ENCODE measurements around the gene ZNRF1. TPM values are rescaled to one million over a fixed set of nuclear protein-coding genes. Genes with fewer than 3 reads are reported as not detected.
A peak's percentile ranks its signal among the peaks of the same experiment; 100 is the strongest.

Gene ZNRF1
- total RNA-seq, 2 experiments from 2014 or later: 40.9 to 45.6 TPM

DNA sequence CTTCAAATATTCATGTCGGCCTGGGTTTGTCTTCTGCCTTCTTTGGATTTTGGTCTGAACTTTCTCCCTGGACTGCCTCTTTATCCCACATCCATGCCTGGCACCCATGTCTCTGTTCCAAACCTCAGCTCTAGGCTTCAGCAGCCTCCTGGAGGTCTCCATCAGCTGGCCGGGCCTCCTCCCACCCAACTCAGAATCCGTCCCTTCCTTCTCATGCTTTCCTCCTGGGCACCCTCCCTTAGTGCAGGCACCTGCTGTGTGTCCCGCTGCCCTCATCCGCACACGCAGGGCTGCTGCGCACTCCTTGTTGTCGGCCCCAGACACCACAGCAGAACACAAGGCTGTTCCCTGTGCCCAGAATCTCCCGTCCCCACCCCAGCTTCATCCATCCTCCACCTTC, 103.8 kb downstream of the ZNRF1 start:
- no peak overlapping the region for H3K27ac Mint-ChIP-seq
- H3K9me3 Mint-ChIP-seq: peaks cover 2% of the 10 kb centered on the region
- H3K27me3 Mint-ChIP-seq: no peaks in the 10 kb centered on the region
- H3K36me3 Mint-ChIP-seq: peaks cover 17% of the 10 kb centered on the region
- CTCF ChIA-PET: interaction anchor here (2.1 kb wide), 1 partner anchor 104 kb away, joined by 7 read pairs; the partner anchor contains the start of gene ZNRF1
- intact Hi-C loops (cut with micrococcal nuclease): no loop called here
- H3K4me1 Mint-ChIP-seq (ENCODE audit: low read depth): peaks cover 62% of the 10 kb centered on the region
- no peak overlapping the region for H3K4me3 Mint-ChIP-seq
- POLR2A ChIA-PET: no interaction called here
- DNase-seq: no peak

DNA sequence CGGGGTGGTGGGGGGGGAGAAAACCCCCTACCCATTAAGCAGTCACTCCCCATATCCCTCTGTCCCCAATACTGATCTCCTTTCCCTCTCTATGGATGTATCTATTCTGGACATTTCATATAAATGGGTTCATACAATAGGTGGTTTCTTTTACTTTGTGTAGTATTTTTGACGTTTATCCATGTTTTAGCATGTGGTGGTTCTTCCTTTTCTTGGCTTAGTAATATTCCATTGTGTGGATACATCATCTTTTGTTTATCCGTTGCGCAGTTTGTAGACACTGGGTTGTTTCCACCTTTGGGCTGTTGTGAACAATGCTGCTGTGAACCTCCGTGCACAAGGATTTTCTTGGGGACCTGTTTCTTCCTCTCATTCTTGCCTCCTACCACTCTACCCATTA, 105.2 kb downstream of the ZNRF1 start:
- CTCF ChIA-PET: no interaction called here
- no peaks in the 10 kb centered on the region for H3K27me3 Mint-ChIP-seq
- intact Hi-C loops (cut with micrococcal nuclease): no loop called here
- peaks cover 59% of the 10 kb centered on the region for H3K4me1 Mint-ChIP-seq (ENCODE audit: low read depth)
- DNase-seq: no peak
- peaks cover 25% of the 10 kb centered on the region for H3K36me3 Mint-ChIP-seq
- H3K4me3 Mint-ChIP-seq: no peak overlapping the region
- POLR2A ChIA-PET: interaction anchor here (0.6 kb wide), 1 partner anchor 38 kb away, joined by 3 read pairs; no protein-coding TSS in a partner anchor
- H3K27ac Mint-ChIP-seq: no peak overlapping the region
- H3K9me3 Mint-ChIP-seq: peaks cover 2% of the 10 kb centered on the region

DNA sequence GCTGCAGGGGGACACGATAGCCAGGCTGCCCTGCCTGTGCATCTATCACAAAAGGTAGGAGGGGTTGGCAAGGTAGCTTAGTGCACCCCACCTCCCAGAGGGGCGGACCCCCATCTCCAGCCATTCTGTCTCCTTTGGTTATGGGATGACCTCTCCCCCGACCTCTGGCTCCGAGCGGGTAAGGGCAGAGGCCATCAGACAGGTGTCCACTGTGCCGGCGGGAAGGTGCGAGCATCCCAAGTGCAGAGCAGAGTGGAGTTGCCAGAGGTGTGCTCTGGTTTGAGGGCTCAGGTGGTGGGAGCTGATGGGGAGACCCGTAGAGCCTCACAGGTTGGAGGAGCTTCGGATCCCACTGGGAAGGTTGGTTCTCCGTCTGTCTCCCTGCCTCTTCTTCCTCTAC, 106.0 kb downstream of the ZNRF1 start:
- ChIA-PET POLR2A (interaction anchor here (1.9 kb wide), 1 partner anchor 93 kb away, joined by 4 read pairs; no protein-coding TSS in a partner anchor), CTCF (no interaction called here)
- Mint-ChIP-seq H3K9me3 (peaks cover 2% of the 10 kb centered on the region), H3K36me3 (peaks cover 26% of the 10 kb centered on the region), H3K27ac (no peak overlapping the region), H3K27me3 (no peaks in the 10 kb centered on the region), H3K4me3 (no peak overlapping the region), H3K4me1 (ENCODE audit: low read depth) (peaks cover 59% of the 10 kb centered on the region)
- intact Hi-C loops (cut with micrococcal nuclease): no loop called here
- DNase-seq: no peak

DNA sequence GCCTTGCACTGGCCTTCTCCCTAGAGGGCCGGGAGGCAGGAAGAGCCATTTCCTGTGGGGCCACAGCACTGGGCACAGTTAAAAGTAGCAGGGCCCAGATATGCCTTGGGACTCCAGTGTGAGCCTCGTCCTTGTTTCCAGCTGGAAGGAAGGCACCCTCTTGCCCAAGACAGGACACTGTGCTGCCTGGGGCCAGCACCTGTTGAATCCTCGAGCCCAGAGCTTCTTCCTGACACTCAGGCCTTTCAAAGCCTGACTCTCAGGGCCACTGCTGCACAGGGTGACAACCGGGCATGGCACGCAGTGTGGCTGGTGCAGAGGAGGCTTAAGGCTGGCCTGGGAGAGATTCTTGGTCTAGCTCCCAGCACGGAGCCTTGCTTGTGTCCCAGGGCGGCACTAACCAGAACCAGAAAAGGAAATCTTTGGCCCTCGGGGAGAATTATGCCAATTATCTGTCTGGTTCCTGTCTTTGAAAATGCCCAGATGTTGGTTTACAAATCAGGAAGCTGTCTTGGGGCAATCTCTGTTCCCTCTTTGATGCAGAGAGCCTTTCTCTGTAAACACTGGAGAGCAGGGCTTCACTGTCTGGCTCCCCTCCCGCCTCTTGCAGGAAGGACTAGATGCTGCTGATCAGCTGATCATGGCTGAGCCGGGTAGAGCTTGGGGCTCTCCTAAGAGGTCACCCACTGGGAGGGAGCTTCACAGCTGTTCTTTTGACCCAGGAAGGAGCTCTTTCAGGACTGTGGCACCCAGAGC, 106.7 kb downstream of the ZNRF1 start:
- CTCF ChIA-PET: interaction anchor here (0.8 kb wide), 1 partner anchor 8 kb away, joined by 3 read pairs; no protein-coding TSS in a partner anchor
- POLR2A ChIA-PET: interaction anchor here (0.8 to 1.9 kb wide), 2 partner anchors 94 to 110 kb away, joined by 3 to 4 read pairs; no protein-coding TSS in a partner anchor
- H3K4me1 Mint-ChIP-seq (ENCODE audit: low read depth): peaks cover 59% of the 10 kb centered on the region
- intact Hi-C loops (cut with micrococcal nuclease): no loop called here
- H3K27ac Mint-ChIP-seq: peak overlapping the region; percentile 40
- no peak overlapping the region for H3K4me3 Mint-ChIP-seq
- DNase-seq: no peak
- H3K36me3 Mint-ChIP-seq: peaks cover 26% of the 10 kb centered on the region
- H3K27me3 Mint-ChIP-seq: no peaks in the 10 kb centered on the region
- peaks cover 2% of the 10 kb centered on the region for H3K9me3 Mint-ChIP-seq

DNA sequence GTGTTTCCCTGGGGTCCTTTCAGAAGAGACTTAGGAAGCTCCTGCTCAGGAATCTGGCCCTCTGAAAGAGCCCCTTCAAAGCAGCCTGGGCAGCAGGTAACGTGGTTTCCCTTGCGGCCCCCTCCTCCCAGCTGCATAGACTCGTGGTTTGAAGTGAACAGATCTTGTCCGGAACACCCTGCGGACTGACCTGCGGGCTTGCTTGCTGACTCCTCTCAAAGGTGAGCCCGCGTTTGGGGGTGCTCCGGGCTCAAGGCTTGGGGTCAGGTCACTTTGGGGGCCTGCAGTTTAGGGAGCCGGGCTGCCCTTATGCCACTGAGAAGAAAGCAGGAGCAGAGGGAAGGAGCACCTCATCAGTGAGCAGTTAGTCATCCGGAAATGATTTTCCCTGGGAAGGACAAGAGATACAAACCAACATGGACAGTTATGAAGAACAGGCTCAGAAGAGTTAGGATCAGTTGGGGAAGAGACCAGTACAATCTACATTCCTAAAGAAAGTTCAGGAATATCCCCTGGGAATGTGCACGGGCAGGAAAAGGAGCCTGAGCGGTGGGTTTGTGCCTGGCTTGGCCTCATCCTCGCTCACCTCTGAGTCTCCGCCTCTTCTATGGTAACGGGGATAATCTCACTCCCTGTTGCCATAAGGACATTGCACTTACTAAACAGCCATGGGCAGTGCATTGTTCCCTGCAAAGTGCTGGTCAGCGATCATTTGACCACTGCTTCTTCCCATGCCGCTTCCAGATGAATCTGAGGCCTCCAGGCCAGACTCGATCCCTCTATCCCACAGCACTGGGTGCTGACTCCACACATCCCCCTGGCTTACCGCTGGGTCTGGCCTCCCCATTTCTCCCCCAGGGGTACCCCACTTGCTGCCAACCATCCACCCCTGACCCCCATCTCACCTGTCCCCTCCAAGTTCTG, 107.8 kb downstream of the ZNRF1 start:
- intact Hi-C loops (cut with micrococcal nuclease): no loop called here
- Mint-ChIP-seq H3K36me3 (peaks cover 26% of the 10 kb centered on the region), H3K27me3 (no peaks in the 10 kb centered on the region), H3K4me3 (peak overlapping the region; percentile 73), H3K4me1 (ENCODE audit: low read depth) (peaks cover 65% of the 10 kb centered on the region), H3K27ac (peak overlapping the region; percentile 40), H3K9me3 (peaks cover 2% of the 10 kb centered on the region)
- POLR2A ChIA-PET: interaction anchor here (0.8 to 1.9 kb wide), 3 partner anchors 95 to 111 kb away, joined by 3 to 5 read pairs (median 4); no protein-coding TSS in a partner anchor
- no peak for DNase-seq
- CTCF ChIA-PET: interaction anchor here (0.8 kb wide), 1 partner anchor 9 kb away, joined by 3 read pairs; no protein-coding TSS in a partner anchor

DNA sequence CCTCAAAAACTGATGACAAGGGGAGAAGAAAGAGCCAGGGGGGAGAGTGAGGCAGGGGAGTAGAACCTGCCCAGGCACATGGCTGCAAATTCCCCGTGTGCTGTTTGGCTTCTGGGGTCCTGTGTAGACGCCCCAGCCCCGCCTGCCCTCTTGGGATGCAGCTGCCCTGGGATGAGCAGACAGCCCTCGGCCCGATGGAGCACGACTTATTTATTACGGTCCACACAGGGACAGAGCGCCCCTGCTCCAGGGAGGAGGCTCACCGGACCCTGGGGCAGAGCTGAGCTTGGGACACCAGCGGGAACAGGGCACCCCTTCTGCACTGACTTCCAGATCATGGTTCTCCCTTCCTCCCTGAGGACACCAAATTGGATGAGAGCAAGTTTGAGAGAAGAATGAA, 108.7 kb downstream of the ZNRF1 start:
- H3K27ac Mint-ChIP-seq: peak overlapping the region; percentile 23
- peaks cover 26% of the 10 kb centered on the region for H3K36me3 Mint-ChIP-seq
- intact Hi-C loops (cut with micrococcal nuclease): no loop called here
- peak overlapping the region; percentile 73 for H3K4me3 Mint-ChIP-seq
- ChIA-PET POLR2A (interaction anchor here (1.1 to 5.3 kb wide), 2 partner anchors 9 to 96 kb away, joined by 5 to 56 read pairs; no protein-coding TSS in a partner anchor), CTCF (interaction anchor here (5.0 to 7.4 kb wide), 3 partner anchors 9 to 121 kb away, joined by 70 to 222 read pairs (median 79); partner anchors contain the start of genes WDR59 and ZNRF1)
- peaks cover 2% of the 10 kb centered on the region for H3K9me3 Mint-ChIP-seq
- DNase-seq: no peak
- peaks cover 3% of the 10 kb centered on the region for H3K27me3 Mint-ChIP-seq
- peaks cover 69% of the 10 kb centered on the region for H3K4me1 Mint-ChIP-seq (ENCODE audit: low read depth)

DNA sequence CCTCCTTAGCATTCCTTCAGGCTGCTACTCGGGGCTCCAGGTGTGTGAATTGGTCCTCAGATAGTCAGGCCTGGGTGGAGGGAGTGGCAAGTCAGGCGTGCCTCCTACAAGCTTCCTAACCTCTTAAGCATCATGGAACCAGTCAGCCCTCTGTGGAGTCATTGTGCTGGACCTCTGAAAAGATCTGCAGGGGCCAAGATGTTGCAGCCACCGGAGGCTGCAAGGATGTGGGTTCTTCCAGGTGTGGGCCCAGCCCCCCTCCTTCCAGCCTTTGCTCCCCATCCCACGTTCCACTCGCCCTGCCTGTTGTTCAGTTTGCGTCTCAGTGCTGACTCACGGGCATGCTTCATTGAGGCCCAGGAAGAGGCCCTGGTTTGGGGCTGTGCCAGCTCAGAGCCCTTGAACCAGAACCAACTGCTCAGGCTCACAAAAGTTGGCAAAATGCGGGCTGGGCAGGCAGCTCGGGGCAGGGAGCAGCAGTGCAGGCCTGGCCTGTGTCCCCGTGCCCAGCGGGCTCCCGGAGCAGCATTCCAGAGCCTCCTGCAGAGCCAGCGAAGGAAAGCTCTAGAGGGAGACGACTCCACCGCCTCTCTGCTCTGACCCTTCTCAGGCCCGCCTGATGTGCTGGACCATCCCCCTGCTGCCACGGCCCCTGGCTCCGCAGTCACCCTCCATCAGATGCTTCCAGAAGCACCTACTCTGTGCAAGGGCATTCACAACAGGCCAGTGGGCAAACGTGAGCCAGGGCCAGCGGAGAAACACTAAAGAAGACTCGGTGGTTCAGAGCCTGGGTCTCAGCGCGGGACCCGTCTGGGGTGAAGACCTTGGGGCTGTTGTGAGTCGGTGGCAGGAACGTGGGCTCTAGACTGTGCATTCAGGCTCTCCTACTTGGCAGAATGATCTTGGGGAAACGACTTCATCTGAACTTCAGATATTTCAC, 110.2 kb downstream of the ZNRF1 start:
- CTCF ChIA-PET: interaction anchor here (0.5 to 7.4 kb wide), 13 partner anchors 10 to 246 kb away, joined by 3 to 222 read pairs (median 6); partner anchors contain the start of genes WDR59 and ZNRF1
- peak overlapping the region; percentile 85 for H3K27ac Mint-ChIP-seq
- peaks cover 24% of the 10 kb centered on the region for H3K36me3 Mint-ChIP-seq
- peak overlapping the region; percentile 83 for H3K4me3 Mint-ChIP-seq
- peaks cover 70% of the 10 kb centered on the region for H3K4me1 Mint-ChIP-seq (ENCODE audit: low read depth)
- peaks cover 7% of the 10 kb centered on the region for H3K27me3 Mint-ChIP-seq
- DNase-seq: peak; percentile 93
- POLR2A ChIA-PET: interaction anchor here (0.6 to 5.3 kb wide), 11 partner anchors 11 to 442 kb away, joined by 3 to 56 read pairs (median 5); partner anchors contain the start of genes RFWD3, WDR59 and ZNRF1
- intact Hi-C loops (cut with micrococcal nuclease): loop anchor here (1.0 kb wide), 3 partner anchors 10 to 97 kb away; no protein-coding TSS in a partner anchor
- peaks cover 2% of the 10 kb centered on the region for H3K9me3 Mint-ChIP-seq

DNA sequence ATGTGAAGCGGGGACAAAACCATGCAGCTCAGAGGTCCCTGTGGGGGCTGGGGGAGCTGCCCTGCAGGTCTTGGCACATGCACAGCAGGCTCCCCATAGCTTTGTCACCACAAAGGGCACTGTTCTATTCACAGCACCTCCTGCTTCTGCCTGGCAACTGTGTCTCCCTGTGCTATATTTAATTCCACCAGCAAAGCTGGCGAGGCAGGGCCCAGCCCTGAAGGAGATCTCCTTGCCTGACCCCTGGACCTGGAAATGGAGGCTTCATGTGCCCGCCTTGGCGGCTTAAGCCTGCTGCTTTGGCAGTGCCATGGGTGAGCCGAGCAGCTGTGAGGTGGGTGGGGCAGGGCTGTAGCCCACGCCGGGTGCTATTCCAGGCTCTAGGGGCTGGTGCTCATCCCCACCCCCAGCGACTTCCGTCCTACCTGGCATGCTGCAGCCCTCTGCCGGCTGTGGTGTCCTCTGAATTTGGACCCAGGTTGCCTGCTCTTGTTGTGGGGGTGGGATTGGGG, 111.0 kb downstream of the ZNRF1 start:
- POLR2A ChIA-PET: interaction anchor here (0.8 to 5.3 kb wide), 10 partner anchors 11 to 443 kb away, joined by 3 to 56 read pairs (median 8); partner anchors contain the start of genes RFWD3, WDR59 and ZNRF1
- Mint-ChIP-seq H3K4me3 (peak overlapping the region; percentile 83), H3K9me3 (no peaks in the 10 kb centered on the region), H3K27me3 (peaks cover 7% of the 10 kb centered on the region), H3K4me1 (ENCODE audit: low read depth) (peaks cover 69% of the 10 kb centered on the region), H3K36me3 (peaks cover 17% of the 10 kb centered on the region), H3K27ac (peak overlapping the region; percentile 85)
- intact Hi-C loops (cut with micrococcal nuclease): loop anchor here (1.0 to 2.0 kb wide), 7 partner anchors 10 to 409 kb away; partner anchors contain the start of genes MLKL and ZFP1
- CTCF ChIA-PET: interaction anchor here (0.5 to 7.4 kb wide), 18 partner anchors 11 to 405 kb away, joined by 3 to 222 read pairs (median 6); partner anchors contain the start of genes WDR59 and ZNRF1
- DNase-seq: peak; percentile 45

DNA sequence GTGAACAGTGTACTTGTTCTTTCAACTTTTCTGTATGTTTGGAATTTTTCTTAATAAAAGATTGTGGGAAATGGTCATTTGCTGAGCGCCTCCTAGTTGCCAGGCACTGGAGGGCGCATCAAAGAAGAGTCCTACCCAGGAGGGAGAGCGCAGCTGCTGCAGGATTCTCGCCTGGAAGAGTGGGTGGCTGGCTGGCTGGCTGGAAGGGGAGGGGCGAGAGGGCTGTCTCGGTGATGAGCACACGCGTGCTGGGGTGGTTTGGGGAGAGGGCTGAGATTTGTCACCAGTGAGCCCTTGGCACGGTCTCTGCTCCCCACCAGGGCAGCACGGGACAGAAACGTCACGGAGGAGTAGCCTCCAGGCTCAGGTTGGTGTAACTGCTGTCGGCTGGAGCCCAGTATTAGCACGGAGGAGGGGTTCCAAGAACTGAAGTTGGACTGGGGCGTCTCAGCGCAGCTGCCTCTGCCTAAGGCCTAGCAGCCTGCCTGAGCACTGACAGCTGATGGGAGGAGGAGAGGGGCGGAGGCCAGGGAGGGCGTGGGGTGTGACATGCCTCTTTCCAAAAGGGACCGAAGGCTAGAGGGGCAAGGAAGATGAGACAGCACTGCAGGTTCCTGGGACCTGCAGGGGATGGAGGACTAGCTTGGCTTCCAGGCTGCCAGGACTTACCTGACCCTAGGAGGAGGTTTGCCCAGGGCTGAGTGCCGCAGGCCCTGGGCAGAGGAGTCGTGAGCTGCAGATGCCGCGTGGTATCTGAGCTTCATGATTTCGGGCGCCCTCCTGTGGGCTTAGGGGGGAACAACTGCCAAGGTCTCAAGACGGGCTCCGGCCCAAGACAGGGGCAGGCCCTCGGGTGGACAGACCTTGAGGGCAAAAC, 112.1 kb downstream of the ZNRF1 start:
- Mint-ChIP-seq H3K36me3 (peaks cover 15% of the 10 kb centered on the region), H3K27me3 (peaks cover 7% of the 10 kb centered on the region), H3K4me3 (peak overlapping the region; percentile 83), H3K9me3 (no peaks in the 10 kb centered on the region), H3K4me1 (ENCODE audit: low read depth) (peaks cover 59% of the 10 kb centered on the region), H3K27ac (peak overlapping the region; percentile 85)
- intact Hi-C loops (cut with micrococcal nuclease): loop anchor here (1.0 to 2.0 kb wide), 7 partner anchors 38 to 410 kb away; partner anchors contain the start of genes MLKL, WDR59 and ZFP1
- CTCF ChIA-PET: interaction anchor here (0.5 to 7.4 kb wide), 52 partner anchors 9 to 411 kb away, joined by 3 to 222 read pairs (median 5); partner anchors contain the start of genes FA2H, MLKL, WDR59 and ZNRF1
- POLR2A ChIA-PET: interaction anchor here (0.5 to 5.3 kb wide), 18 partner anchors 8 to 292 kb away, joined by 3 to 56 read pairs (median 4); partner anchors contain the start of genes WDR59 and ZNRF1
- DNase-seq: peak; percentile 90
